ENCODE data around the gene CTCF. TPM values are rescaled to one million over a fixed set of nuclear protein-coding genes. Genes with fewer than 3 reads are reported as not detected.

CTCF gene
- total and polyA plus RNA-seq, 2 donors from 2014 or later, result 20.4 to 42.6 TPM

DNA sequence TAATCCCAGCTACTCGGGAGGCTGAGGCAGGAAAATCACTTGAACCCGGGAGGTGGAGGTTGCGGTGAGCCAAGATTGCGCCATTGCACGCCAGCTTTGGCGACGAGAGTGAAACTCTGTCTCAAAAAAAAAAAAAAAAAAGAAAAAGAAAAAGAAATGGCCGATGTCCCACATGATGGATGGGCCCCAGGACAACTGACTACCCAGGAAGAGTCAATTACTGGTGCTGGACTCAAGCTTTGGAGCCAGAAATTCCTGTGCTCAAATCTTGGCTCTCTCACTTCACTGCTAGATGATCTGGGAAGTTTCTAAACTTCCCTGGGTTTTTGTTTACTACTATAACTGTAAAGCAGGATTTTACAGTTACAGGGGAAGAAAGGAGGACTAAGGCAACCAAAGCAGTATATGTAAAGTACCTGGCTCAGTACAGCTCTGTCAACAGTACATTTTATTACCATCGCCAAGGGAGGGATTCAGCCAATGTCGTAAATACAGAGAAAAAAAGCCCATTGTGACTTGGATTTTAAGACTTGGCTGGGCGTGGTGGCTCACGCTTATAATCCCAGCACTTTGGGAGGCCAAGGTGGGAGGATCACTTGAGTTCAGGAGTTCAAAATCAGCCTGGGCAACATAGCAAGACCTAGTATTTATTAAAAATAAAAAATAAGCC, 116.2 kb downstream of the CTCF start:
- Histone ChIP-seq H3K4me3 (ENCODE audit: low read length in 3 of 3) (no peak overlapping the region), H3K9ac (ENCODE audit: low read length in 3 of 3) (no peak overlapping the region), H3K9me3 (ENCODE audit: control insufficient read depth in 2 of 3, insufficient read depth in 1 of 3, low read length in 3 of 3) (no peaks in the 10 kb centered on the region), H3K27me3 (ENCODE audit: control insufficient read depth, insufficient read depth, low read length) (no peaks in the 10 kb centered on the region), H3K4me1 (ENCODE audit: control insufficient read depth in 2 of 3, insufficient read depth in 2 of 3, low read depth in 1 of 3, low read length in 3 of 3) (peaks cover 0 to 13% (median 12%) of the 10 kb centered on the region in 3 donors), H3K36me3 (ENCODE audit: control insufficient read depth in 2 of 3, insufficient read depth in 3 of 3, low read length in 3 of 3) (peaks cover 0 to under 1% (median 0%) of the 10 kb centered on the region in 3 donors), H3K27ac (ENCODE audit: low read depth in 2 of 2, low read length in 2 of 2) (no peak overlapping the region)
- FAIRE-seq (no peak), DNase-seq (no peak)
- TF ChIP-seq, protein P1, sequence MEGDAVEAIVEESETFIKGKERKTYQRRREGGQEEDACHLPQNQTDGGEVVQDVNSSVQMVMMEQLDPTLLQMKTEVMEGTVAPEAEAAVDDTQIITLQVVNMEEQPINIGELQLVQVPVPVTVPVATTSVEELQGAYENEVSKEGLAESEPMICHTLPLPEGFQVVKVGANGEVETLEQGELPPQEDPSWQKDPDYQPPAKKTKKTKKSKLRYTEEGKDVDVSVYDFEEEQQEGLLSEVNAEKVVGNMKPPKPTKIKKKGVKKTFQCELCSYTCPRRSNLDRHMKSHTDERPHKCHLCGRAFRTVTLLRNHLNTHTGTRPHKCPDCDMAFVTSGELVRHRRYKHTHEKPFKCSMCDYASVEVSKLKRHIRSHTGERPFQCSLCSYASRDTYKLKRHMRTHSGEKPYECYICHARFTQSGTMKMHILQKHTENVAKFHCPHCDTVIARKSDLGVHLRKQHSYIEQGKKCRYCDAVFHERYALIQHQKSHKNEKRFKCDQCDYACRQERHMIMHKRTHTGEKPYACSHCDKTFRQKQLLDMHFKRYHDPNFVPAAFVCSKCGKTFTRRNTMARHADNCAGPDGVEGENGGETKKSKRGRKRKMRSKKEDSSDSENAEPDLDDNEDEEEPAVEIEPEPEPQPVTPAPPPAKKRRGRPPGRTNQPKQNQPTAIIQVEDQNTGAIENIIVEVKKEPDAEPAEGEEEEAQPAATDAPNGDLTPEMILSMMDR (IDR thresholded peaks at IDR 0.05; ENCODE audit: borderline replicate concordance, extremely low read depth, insufficient read depth), result no peak
- intact Hi-C loops (cut with DNase I), result loop anchor here (10.0 kb wide), 1 partner anchor 246 kb away; no protein-coding TSS in a partner anchor

DNA sequence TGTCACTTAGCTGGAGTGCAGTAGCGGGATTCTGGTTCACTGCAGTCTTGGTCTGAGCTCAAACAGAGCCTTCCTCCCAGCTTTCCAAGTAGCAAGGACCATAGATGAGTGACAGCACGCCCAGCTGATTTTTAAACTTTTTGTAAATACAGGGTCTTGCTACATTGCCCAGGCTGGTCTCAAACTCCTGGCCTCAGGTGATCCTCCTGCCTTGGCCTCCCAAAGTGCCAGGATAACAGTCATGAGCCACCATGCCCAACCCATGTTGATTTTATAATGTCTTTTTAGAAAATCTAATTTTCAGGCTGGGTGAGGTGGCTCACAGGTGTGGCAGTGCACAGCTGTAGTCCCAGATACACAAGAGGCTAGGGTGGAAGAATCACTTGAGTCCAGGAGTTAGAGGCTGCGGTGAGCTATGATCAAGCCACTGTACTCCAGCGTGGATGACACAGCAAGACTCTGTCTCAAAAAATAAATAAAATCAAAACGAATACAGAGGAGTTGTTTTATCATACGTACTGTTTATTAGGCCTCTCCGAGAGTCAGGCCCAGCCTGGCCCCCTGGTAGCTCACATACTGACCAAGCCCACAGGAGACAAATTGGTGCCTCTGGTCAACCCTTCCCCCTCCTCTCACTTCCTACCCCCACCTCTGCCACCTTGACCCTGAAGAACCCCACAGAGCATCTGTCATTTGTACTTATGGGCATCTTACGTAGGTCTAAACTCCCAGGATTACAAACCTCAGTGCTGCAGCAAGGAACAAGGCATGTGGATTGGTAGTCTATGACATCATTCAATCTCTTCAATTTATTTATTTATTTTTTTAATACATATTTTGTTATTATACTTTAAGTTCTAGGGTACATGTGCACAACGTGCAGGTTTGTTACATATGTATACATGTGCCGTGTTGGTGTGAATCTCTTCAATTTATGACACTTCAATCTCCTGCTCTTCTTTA, 117.9 kb downstream of the CTCF start:
- intact Hi-C loops (cut with DNase I), result loop anchor here (10.0 kb wide), 1 partner anchor 245 kb away; no protein-coding TSS in a partner anchor
- no peak for FAIRE-seq
- no peak for DNase-seq
- TF ChIP-seq, protein P1 (IDR thresholded peaks at IDR 0.05; ENCODE audit: borderline replicate concordance, extremely low read depth, insufficient read depth), result no peak
- H3K9ac ChIP-seq (ENCODE audit: low read length in 3 of 3), result no peak overlapping the region
- H3K4me3 ChIP-seq (ENCODE audit: low read length in 3 of 3), result no peak overlapping the region
- no peak overlapping the region for H3K27ac ChIP-seq (ENCODE audit: low read depth in 2 of 2, low read length in 2 of 2)
- H3K36me3 ChIP-seq (ENCODE audit: control insufficient read depth in 2 of 3, insufficient read depth in 3 of 3, low read length in 3 of 3), result peaks cover 0 to 4% (median 3%) of the 10 kb centered on the region in 3 donors
- no peaks in the 10 kb centered on the region for H3K9me3 ChIP-seq (ENCODE audit: control insufficient read depth in 2 of 3, insufficient read depth in 1 of 3, low read length in 3 of 3)
- peaks cover 0 to 2% (median 0%) of the 10 kb centered on the region in 3 donors for H3K4me1 ChIP-seq (ENCODE audit: control insufficient read depth in 2 of 3, insufficient read depth in 2 of 3, low read depth in 1 of 3, low read length in 3 of 3)
- H3K27me3 ChIP-seq (ENCODE audit: control insufficient read depth, insufficient read depth, low read length), result no peaks in the 10 kb centered on the region

DNA sequence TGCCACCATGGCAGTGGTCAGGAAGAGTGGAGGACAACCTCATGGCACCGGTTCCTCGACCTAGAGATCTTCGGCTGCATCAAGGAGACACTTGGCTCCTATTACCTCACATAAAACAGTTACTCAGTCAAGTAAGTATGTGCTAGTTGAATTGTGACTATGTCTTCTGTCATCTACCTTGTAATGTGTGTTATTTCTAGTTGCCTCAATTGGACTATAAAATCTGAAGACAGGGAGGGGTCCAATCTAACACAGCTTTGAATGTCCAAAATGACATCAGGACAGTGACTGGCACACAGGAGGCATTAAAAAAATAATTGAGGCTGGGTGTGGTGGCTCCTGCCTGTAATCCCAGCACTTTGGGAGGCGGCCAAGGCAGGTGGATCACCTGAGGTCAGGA, 121.4 kb downstream of the CTCF start:
- peaks cover 0 to 4% (median 3%) of the 10 kb centered on the region in 3 donors for H3K36me3 ChIP-seq (ENCODE audit: control insufficient read depth in 2 of 3, insufficient read depth in 3 of 3, low read length in 3 of 3)
- TF ChIP-seq, protein P1 (IDR thresholded peaks at IDR 0.05; ENCODE audit: borderline replicate concordance, extremely low read depth, insufficient read depth), result no peak
- H3K9me3 ChIP-seq (ENCODE audit: control insufficient read depth in 2 of 3, insufficient read depth in 1 of 3, low read length in 3 of 3), result no peaks in the 10 kb centered on the region
- H3K27ac ChIP-seq (ENCODE audit: low read depth in 2 of 2, low read length in 2 of 2), result no peak overlapping the region
- H3K9ac ChIP-seq (ENCODE audit: low read length in 3 of 3), result no peak overlapping the region
- H3K4me3 ChIP-seq (ENCODE audit: low read length in 3 of 3), result no peak overlapping the region
- H3K4me1 ChIP-seq (ENCODE audit: control insufficient read depth in 2 of 3, insufficient read depth in 2 of 3, low read depth in 1 of 3, low read length in 3 of 3), result peaks cover 0 to 4% (median 0%) of the 10 kb centered on the region in 3 donors
- FAIRE-seq (no peak), DNase-seq (no peak)
- intact Hi-C loops (cut with DNase I), result no loop called here
- H3K27me3 ChIP-seq (ENCODE audit: control insufficient read depth, insufficient read depth, low read length), result no peaks in the 10 kb centered on the region
